GM21529 (cell line): ENCODE measurements around the gene APOA4.
"Not testable (repeated sequence)": the region's sequence is repeated elsewhere in the genome, so short reads cannot be mapped to it uniquely, and the experiment has no call there.

ENCODE experiments used
- ATAC-seq: cut with Tn5 transposase; IDR thresholded peaks from one replicate; pipeline ENCODE4 v1.9.1; 2021; ENCODE audit not compliant: unreplicated experiment

Gene APOA4

GRCh38 chr11:116807601-116808261 lies 15.4 kb downstream of the APOA4 start:
- no peak for ATAC-seq

GRCh38 chr11:116804001-116804400 lies 19.1 kb downstream of the APOA4 start:
- no peak for ATAC-seq

- not testable (repeated sequence) for ATAC-seq
Observed at GRCh38 chr11:116801662-116802061, 21.4 kb downstream of the APOA4 start.

DNA sequence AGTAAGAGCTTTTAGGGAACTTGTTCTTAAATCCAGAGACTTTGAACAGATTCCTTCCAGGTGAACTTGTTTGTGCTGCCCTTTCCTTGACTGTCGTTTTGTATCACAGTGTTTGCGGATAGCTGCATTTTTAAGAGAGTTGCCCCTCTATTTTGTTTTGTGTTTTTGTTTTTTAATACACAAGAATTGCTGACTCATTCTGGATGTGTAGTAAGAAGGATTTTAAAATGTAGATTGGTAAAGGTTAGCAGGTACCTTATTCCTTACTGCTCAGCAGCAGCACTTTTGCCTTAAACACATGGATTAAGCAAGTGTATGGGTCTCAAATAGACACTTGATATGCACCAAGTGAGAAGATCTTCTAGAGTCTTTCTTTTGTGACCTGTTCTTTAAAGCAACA lies 22.5 kb downstream of the APOA4 start:
- no peak for ATAC-seq

- ATAC-seq = no peak
Observed at GRCh38 chr11:116798368-116798767, 24.7 kb downstream of the APOA4 start.

- no peak for ATAC-seq
Observed at GRCh38 chr11:116797816-116798215, 25.3 kb downstream of the APOA4 start.

GRCh38 chr11:116796548-116796947 lies 26.6 kb downstream of the APOA4 start:
- ATAC-seq = no peak

DNA sequence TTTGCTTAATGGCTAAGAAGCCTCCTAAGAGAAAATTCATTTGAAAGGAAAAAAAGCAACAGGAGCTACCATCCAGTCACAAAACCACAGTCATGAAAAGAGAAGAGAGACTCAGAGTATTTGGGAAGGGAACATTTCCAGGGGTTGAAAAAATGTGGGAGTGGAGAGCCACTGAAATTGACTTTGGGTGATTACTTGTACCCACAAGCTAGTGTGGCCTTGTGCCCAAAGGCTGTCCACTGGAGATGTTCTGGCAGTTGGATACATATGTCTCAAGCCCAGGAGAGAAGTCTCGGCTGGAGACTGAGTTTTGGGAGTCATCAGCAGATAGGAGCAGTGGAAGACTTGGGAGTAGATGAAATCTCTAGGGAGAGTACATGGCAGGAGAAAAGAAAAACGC lies 28.3 kb downstream of the APOA4 start:
- ATAC-seq = no peak

GRCh38 chr11:116793772-116794097 lies 29.4 kb downstream of the APOA4 start:
- ATAC-seq = no peak

- ATAC-seq = no peak
Observed at GRCh38 chr11:116792869-116793771, 30.0 kb downstream of the APOA4 start.

GRCh38 chr11:116792144-116792868 lies 30.8 kb downstream of the APOA4 start:
- ATAC-seq = no peak

GRCh38 chr11:116791813-116792143 lies 31.3 kb downstream of the APOA4 start, which contains the start of gene APOA5:
TSS of gene APOA5 (minus strand) at chr11:116791879. CDS start at chr11:116791860, 19 bp downstream.
- ATAC-seq = no peak

DNA sequence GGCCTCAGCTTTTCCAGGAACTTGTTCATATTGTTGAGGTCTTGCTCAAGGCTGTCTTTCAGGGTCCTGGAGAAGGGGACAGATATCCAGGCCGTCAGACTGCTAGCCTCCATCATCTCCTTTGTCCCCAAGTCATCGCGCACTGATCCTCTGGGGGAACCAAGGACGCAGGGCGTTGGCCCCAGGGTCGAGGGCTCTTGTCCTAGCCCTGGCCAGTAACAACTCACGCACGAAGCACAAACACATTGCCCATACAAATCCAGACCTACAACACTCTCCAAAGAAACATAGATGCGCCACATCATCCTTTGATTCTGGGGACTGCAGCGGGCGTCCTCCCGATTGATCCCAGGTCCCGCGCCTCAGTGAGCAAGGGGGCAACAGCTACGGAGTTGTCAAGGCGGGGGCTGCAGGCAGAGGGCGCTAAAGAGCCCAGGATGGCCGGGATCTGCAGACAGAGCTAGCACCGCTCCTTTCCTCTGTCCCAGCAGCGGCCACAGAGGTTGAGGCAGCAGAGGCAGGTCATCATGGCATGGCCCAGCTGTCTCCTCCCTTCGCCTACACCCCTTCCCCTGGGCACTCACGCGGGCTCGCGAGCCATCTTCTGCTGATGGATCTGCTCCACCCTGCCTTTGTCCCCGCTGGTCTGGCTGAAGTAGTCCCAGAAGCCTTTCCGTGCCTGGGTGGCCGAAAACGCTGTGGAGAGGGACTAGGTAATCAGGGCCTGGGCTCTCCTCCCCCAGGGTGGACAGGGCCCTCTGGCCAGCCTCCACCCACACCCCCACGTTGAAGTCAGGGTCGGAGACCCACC lies 31.9 kb downstream of the APOA4 start:
- no peak for ATAC-seq

DNA sequence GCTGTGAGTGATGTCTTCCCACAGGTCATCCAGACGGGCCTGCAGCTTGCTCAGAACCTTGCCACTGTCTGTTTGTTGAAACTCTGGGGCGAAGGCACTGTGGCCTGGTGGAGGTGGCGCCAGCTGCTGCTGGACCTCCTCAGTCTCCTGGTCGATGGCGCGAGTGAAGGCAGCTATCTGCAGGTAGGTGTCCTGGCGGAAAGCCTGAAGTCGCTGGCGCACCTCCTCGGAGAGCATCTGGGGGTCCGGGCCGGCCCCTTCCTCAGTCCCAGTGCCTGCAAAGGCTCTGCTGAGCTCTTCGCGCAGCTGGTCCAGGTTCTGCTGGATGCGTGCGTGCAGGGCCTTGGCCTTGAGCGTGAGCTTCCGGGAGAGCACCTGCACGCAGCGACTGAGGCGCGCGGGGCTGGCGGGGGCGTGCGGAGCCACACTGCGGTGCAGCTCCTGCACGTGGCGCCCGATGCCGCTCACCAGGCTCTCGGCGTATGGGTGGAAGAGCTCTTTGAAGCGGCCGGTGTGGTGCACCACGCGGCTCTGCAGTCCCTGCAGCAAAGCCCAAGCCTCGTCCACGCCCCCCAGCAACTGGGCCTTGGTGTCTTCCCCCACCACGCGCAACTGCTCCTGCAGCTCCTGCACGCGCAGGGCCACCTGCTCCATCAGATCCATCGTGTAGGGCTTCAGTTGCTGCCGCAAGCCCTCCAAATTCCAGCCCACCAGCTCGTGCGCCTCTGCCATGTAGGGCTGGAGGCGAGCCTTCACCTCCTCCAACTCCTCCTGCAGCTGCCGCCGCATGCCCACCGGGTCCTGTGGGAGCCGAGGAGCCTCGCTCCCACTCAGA lies 32.7 kb downstream of the APOA4 start:
- ATAC-seq = no peak

DNA sequence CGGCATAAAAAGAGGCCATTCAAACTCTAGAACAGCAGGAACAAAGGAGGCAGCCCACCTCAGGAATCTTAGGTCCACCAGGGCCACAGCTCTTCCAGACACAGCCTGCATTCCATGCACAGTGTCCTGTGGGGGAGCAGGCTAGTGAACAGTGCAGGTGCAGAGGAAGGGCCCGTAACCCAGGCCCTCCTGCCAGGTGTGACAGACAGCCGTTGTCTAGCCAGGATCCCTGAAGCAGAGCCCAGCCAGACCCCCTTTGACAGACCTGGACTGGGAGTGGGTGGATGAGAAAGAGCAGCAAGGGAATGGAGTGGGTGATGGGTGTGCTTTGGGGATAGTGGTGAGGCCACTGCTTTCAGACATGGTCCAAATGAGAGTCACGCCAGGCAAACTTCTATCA lies 34.1 kb downstream of the APOA4 start:
- ATAC-seq = no peak

GRCh38 chr11:116788534-116788933 lies 34.6 kb downstream of the APOA4 start:
- ATAC-seq = no peak

DNA sequence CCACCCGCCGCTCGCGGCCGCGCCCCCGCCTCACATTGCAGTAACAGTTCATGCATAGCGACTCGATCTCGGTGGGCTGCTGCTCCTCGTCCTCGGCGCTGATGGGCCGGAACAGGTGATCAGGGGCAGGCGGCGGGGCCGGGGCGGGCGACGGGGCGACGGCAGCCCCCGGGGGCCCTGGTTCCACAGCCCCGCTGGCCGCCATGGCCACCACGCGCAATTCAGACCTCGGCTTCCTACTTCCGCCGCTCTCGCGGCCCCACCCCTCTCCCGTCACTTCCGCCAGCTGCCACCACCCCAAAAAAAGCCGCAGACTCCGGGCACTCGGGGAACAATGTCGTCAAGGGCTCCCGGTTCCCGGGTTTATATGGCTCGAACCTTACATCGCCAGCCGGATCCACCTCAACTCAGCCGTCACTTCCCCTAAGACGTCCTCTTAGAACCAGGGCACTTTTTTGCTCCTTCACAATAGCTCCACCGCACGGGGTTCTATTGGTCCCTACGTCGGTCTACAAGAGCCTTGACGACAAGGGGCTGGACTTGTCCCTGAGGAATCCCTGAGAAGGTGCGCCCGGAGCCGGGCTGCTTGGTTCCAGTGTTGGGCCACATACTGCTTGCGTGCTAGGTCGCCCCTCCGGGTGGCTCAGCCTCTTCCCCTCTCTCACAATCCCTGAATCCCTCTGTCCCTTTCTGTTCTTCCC lies 35.2 kb downstream of the APOA4 start, which contains the start of gene ZPR1:
Gene ZPR1, minus strand, starts transcription at position 238 of the 701 bp plus-strand sequence. Its CDS starts 33 bp downstream, at position 205.
- ATAC-seq = peak; percentile 91

- ATAC-seq = no peak
Observed at GRCh38 chr11:116787436-116787785, 35.7 kb downstream of the APOA4 start.

GRCh38 chr11:116786966-116787365 lies 36.1 kb downstream of the APOA4 start:
- ATAC-seq = no peak
